Keratinocyte (primary cell): ENCODE data around the gene ACADM.
"Not testable (repeated sequence)": the region's sequence is repeated elsewhere in the genome, so short reads cannot be mapped to it uniquely, and the experiment has no call there.

ENCODE experiments used
- EZH2 ChIP-seq: IDR thresholded peaks from one replicate; pipeline ENCODE4 v1.6.1; 2012; ENCODE audit warnings: inconsistent platforms, mild to moderate bottlenecking, low read length, moderate library complexity
- TF ChIP-seq, protein P1 (sequence below), 3 experiments: IDR thresholded peaks in 1 of 3; conservative IDR thresholded peaks in 1 of 3; optimal IDR thresholded peaks in 1 of 3; 2 replicates in 2 of 3; 3 replicates in 1 of 3; pipeline versions ENCODE3 to v1.5.1; 2011; ENCODE audit warnings: low read length in 3 of 3, mild to moderate bottlenecking in 3 of 3, moderate library complexity in 2 of 3, control low read depth in 1 of 3, inconsistent platforms in 1 of 3; ENCODE audit not compliant: insufficient read depth in 2 of 3; ENCODE audit errors: extremely low read depth in 1 of 3

GRCh38 chr1:75780183-75780582 is 55.7 kb downstream of the ACADM start:
- TF ChIP-seq, protein P1, sequence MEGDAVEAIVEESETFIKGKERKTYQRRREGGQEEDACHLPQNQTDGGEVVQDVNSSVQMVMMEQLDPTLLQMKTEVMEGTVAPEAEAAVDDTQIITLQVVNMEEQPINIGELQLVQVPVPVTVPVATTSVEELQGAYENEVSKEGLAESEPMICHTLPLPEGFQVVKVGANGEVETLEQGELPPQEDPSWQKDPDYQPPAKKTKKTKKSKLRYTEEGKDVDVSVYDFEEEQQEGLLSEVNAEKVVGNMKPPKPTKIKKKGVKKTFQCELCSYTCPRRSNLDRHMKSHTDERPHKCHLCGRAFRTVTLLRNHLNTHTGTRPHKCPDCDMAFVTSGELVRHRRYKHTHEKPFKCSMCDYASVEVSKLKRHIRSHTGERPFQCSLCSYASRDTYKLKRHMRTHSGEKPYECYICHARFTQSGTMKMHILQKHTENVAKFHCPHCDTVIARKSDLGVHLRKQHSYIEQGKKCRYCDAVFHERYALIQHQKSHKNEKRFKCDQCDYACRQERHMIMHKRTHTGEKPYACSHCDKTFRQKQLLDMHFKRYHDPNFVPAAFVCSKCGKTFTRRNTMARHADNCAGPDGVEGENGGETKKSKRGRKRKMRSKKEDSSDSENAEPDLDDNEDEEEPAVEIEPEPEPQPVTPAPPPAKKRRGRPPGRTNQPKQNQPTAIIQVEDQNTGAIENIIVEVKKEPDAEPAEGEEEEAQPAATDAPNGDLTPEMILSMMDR (optimal IDR thresholded peaks at IDR 0.05 in 1 of 3, IDR thresholded peaks at IDR 0.05 in 1 of 3, conservative IDR thresholded peaks at IDR 0.05 in 1 of 3; ENCODE audit: extremely low read depth in 1 of 3, insufficient read depth in 2 of 3, low read length in 3 of 3): not testable (repeated sequence)
- not testable (repeated sequence) for TF ChIP-seq EZH2
